Progenitor cell of endocrine pancreas (in vitro differentiated cells): ENCODE measurements around the gene DPM3. TPM values are rescaled to one million over a fixed set of nuclear protein-coding genes. Genes with fewer than 3 reads are reported as not detected.

Experiments used
- DNase-seq: peaks from one replicate; pipeline ENCODE4 v3.0.0; 2021; ENCODE audit warnings: low spot score; ENCODE audit not compliant: unreplicated experiment
- H3K27ac Mint-ChIP-seq: 2 replicates; pipeline ENCODE4 v1.8.0; 2021; ENCODE audit warnings: mild to moderate bottlenecking, moderate library complexity, mixed read lengths
- H3K27me3 Mint-ChIP-seq: 2 replicates; pipeline ENCODE4 v1.8.0; 2021; ENCODE audit warnings: mixed read lengths
- H3K36me3 Mint-ChIP-seq: 2 replicates; pipeline ENCODE4 v1.8.0; 2022; ENCODE audit warnings: mixed read lengths; ENCODE audit not compliant: insufficient read depth
- H3K4me1 Mint-ChIP-seq: 2 replicates; pipeline ENCODE4 v1.8.0; 2021; ENCODE audit warnings: low read depth, mixed read lengths
- H3K4me3 Mint-ChIP-seq: 2 replicates; pipeline ENCODE4 v1.8.0; 2021; ENCODE audit warnings: low read depth, mild to moderate bottlenecking, moderate library complexity, mixed read lengths
- H3K9me3 Mint-ChIP-seq: 2 replicates; pipeline ENCODE4 v1.8.0; 2021; ENCODE audit warnings: low read depth, mixed read lengths
- CTCF ChIP-seq: fragments of 200-600 bp; sonication (generic); IDR thresholded peaks from one replicate; pipeline ENCODE4 v1.5.0; 2021; ENCODE audit warnings: antibody characterized with exemption, mild to moderate bottlenecking; ENCODE audit not compliant: unreplicated experiment
- total RNA-seq: library from RNA; stranded (reverse); gene quantifications from 2 replicates; pipeline ENCODE4 v1.2.1, GENCODE V29; 2021

Gene DPM3
- total RNA-seq, 1 donor from 2014 or later: 49.3 TPM

- H3K27me3 Mint-ChIP-seq: peaks cover 24% of the 10 kb centered on the region
- no peaks in the 10 kb centered on the region for H3K36me3 Mint-ChIP-seq
- no peak for TF ChIP-seq CTCF
- H3K4me1 Mint-ChIP-seq: no peaks in the 10 kb centered on the region
- no peak overlapping the region for H3K4me3 Mint-ChIP-seq
- no peak for DNase-seq
- no peak overlapping the region for H3K27ac Mint-ChIP-seq
- no peaks in the 10 kb centered on the region for H3K9me3 Mint-ChIP-seq
Measured at GRCh38 chr1:155110381-155110780, 29.9 kb downstream of the DPM3 start.

- Mint-ChIP-seq H3K4me3 (no peak overlapping the region), H3K27ac (no peak overlapping the region), H3K4me1 (no peaks in the 10 kb centered on the region), H3K27me3 (peaks cover 25% of the 10 kb centered on the region), H3K9me3 (no peaks in the 10 kb centered on the region), H3K36me3 (no peaks in the 10 kb centered on the region)
- TF ChIP-seq CTCF: no peak
- DNase-seq: no peak
Measured at GRCh38 chr1:155108296-155108695, 32.0 kb downstream of the DPM3 start.

GRCh38 chr1:155107309-155108264 is 32.7 kb downstream of the DPM3 start:
- no peaks in the 10 kb centered on the region for H3K4me1 Mint-ChIP-seq

GRCh38 chr1:155106862-155107261 is 33.5 kb downstream of the DPM3 start:
- H3K36me3 Mint-ChIP-seq: no peaks in the 10 kb centered on the region
- H3K27me3 Mint-ChIP-seq: peaks cover 25% of the 10 kb centered on the region
- no peak for TF ChIP-seq CTCF
- no peak for DNase-seq
- no peaks in the 10 kb centered on the region for H3K4me1 Mint-ChIP-seq
- H3K9me3 Mint-ChIP-seq: no peaks in the 10 kb centered on the region
- no peak overlapping the region for H3K27ac Mint-ChIP-seq
- H3K4me3 Mint-ChIP-seq: no peak overlapping the region

More at GRCh38 chr1:155107309-155108264, 32.7 kb downstream of the DPM3 start:
- H3K9me3 Mint-ChIP-seq: no peaks in the 10 kb centered on the region
- no peaks in the 10 kb centered on the region for H3K36me3 Mint-ChIP-seq
- no peak for TF ChIP-seq CTCF
- DNase-seq: no peak
- H3K4me3 Mint-ChIP-seq: no peak overlapping the region
- H3K27ac Mint-ChIP-seq: no peak overlapping the region
- H3K27me3 Mint-ChIP-seq: peaks cover 25% of the 10 kb centered on the region

GRCh38 chr1:155105604-155106011 is 34.7 kb downstream of the DPM3 start:
- no peak for TF ChIP-seq CTCF
- DNase-seq: no peak
- Mint-ChIP-seq H3K27ac (no peak overlapping the region), H3K27me3 (peaks cover 25% of the 10 kb centered on the region), H3K9me3 (no peaks in the 10 kb centered on the region), H3K4me1 (no peaks in the 10 kb centered on the region), H3K4me3 (no peak overlapping the region), H3K36me3 (no peaks in the 10 kb centered on the region)
